Hepatocyte (in vitro differentiated cells): ENCODE data around the gene IRX1. TPM values are rescaled to one million over a fixed set of nuclear protein-coding genes. Genes with fewer than 3 reads are reported as not detected.

Experiments used
- DNase-seq: peaks from one replicate; pipeline ENCODE4 v3.0.0-alpha.2; 2016; ENCODE audit warnings: low spot score
- H2AFZ ChIP-seq: fragments of 200-600 bp; sonication (generic); 2 replicates; pipeline ENCODE4 v1.6.0; 2016; ENCODE audit warnings: antibody characterized with exemption, mild to moderate bottlenecking
- H3K27ac ChIP-seq: fragments of 200-600 bp; sonication (generic); 2 replicates; pipeline ENCODE4 v1.5.1; 2016; ENCODE audit warnings: mild to moderate bottlenecking
- H3K27me3 ChIP-seq: fragments of 200-600 bp; sonication (generic); 2 replicates; pipeline ENCODE4 v1.6.1; 2016
- H3K36me3 ChIP-seq: fragments of 200-600 bp; sonication (generic); replicated peaks from 2 replicates; pipeline ENCODE4 v1.5.1; 2016; ENCODE audit warnings: low read depth; ENCODE audit not compliant: insufficient read depth
- H3K4me1 ChIP-seq: fragments of 200-600 bp; sonication (generic); 2 replicates; pipeline ENCODE4 v1.5.1; 2016; ENCODE audit warnings: mild to moderate bottlenecking, moderate library complexity; ENCODE audit not compliant: insufficient read depth
- H3K4me2 ChIP-seq: fragments of 200-600 bp; sonication (generic); 2 replicates; pipeline ENCODE4 v1.6.0; 2016
- H3K4me3 ChIP-seq: fragments of 200-600 bp; sonication (generic); 2 replicates; pipeline ENCODE4 v1.5.1; 2016; ENCODE audit warnings: mild to moderate bottlenecking
- H3K79me2 ChIP-seq: fragments of 200-600 bp; sonication (generic); 2 replicates; pipeline ENCODE4 v1.6.0; 2017; ENCODE audit warnings: mild to moderate bottlenecking
- H3K9me2 ChIP-seq: fragments of 200-600 bp; sonication (generic); replicated peaks from 2 replicates; pipeline ENCODE4 v1.6.0; 2017; ENCODE audit warnings: mild to moderate bottlenecking; ENCODE audit not compliant: insufficient read depth
- H3K9me3 ChIP-seq: fragments of 200-600 bp; sonication (generic); 2 replicates; pipeline ENCODE4 v1.5.1; 2016; ENCODE audit warnings: low read depth, mild to moderate bottlenecking
- H4K20me1 ChIP-seq: fragments of 200-600 bp; sonication (generic); 2 replicates; pipeline ENCODE4 v1.6.0; 2016; ENCODE audit warnings: mild to moderate bottlenecking; ENCODE audit not compliant: insufficient read depth, poor library complexity, severe bottlenecking
- CTCF ChIP-seq: fragments of 200-600 bp; sonication (generic); IDR thresholded peaks from 2 replicates; pipeline ENCODE4 v1.5.1; 2016; ENCODE audit warnings: antibody characterized with exemption, mild to moderate bottlenecking; ENCODE audit not compliant: poor library complexity
- EZH2 ChIP-seq: fragments of 200-600 bp; sonication (generic); IDR thresholded peaks from 2 replicates; pipeline ENCODE4 v1.6.1; 2016; ENCODE audit warnings: antibody characterized with exemption, mild to moderate bottlenecking, borderline replicate concordance
- EZH2phosphoT487 ChIP-seq: fragments of 200-600 bp; sonication (generic); IDR thresholded peaks from one replicate; pipeline ENCODE4 v1.6.1; 2018; ENCODE audit warnings: antibody characterized with exemption, mild to moderate bottlenecking, low read depth, moderate library complexity; ENCODE audit not compliant: unreplicated experiment, severe bottlenecking
- WGBS: methylation state at CpG from one replicate; pipeline ENCODE4 v1.1.6; 2016; ENCODE audit warnings: low lambda C conversion rate; ENCODE audit errors: missing lambda C conversion rate; 5-methylcytosine and 5-hydroxymethylcytosine counted together
- polyA plus RNA-seq: library from polyadenylated mRNA; unstranded; fragments of >200 nt; fragmentation: Nextera tagmentation; extraction: Ambion mirVana; gene quantifications from 2 replicates; pipeline ENCODE4 v1.2.1, GENCODE V29; 2016
- total RNA-seq: library from RNA; depleted of rRNA; stranded (reverse); fragments of >200 nt; gene quantifications from 2 replicates; pipeline ENCODE4 v1.2.3, GENCODE V29; 2014

Gene IRX1
- total and polyA plus RNA-seq, 2 experiments from 2014 or later = 3.8 to 10.2 TPM

DNA sequence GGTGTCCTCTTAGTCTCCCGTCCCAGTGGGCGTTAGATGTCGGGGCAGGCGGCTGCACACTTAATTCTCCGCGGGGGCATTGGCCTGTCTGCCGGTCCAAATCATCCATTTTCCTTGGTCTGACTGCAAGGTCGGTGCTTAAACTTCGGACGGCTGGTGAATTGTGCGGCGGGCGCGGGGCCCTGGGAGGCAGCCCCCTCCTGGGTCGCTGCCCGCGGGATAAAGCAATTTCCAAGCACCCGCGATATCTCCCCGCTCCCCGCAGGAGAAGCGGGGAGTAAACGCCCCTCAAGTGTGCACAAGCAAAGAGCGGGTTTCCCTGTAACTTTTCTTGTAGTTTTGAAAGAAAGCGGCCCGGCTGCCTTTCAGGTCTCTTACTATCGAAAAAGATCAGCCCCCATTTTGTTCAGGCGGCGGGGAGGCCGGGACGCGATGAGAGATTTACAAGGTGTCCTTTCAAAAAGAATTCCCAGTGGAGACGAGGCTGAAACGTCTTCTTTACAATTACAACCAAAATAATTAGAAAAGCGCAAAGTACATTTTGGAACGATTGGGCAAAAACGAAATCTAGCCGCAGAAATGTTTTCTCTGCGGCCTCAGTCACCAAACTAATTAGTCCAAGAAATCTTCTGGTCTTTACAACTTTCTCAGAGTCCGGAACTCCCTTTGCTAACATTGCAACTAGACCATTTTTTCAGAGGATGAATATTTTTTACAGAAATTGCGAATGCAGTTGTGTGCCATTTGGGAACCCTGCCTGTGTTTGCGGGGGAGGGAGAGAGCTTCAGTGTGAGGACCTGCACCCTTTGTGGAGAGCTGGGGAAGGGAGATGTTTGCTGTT lies 1.8 kb downstream of the IRX1 start:
- Histone ChIP-seq H4K20me1 (no peaks in the 10 kb centered on the region), H3K36me3 (no peaks in the 10 kb centered on the region), H2AFZ (no peak overlapping the region), H3K79me2 (no peaks in the 10 kb centered on the region), H3K9me3 (no peaks in the 10 kb centered on the region), H3K27ac (no peak overlapping the region), H3K4me3 (no peak overlapping the region), H3K27me3 (peaks cover 93% of the 10 kb centered on the region), H3K4me2 (peak overlapping the region; percentile 57), H3K4me1 (peaks cover 17% of the 10 kb centered on the region), H3K9me2 (no peaks in the 10 kb centered on the region)
- WGBS = 3% methylated on average over 42 of the region's 42 CpGs
- no peak for DNase-seq
- TF ChIP-seq EZH2 = peak; percentile 89
- TF ChIP-seq EZH2phosphoT487 = peak; percentile 49
- TF ChIP-seq CTCF = no peak

DNA sequence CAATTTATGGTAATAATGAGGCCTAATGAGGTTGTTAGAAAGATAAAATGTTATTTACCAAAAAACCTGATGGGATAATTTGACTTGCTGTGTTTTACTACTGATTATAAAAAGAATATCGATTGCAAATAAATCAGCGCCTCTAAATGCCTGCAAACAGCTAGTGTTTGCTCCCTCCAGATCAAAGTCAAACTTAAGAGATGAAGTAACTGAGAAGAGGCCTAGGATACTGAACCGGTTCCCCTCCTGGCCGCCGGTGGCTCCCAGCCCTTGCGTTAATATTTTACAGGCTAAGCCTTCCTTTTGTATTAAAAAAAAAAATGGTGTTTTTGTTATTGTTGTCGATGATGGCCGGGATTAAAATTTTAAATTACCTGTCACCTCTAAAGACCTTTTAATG lies 2.6 kb downstream of the IRX1 start:
- Histone ChIP-seq H3K9me2 (no peaks in the 10 kb centered on the region), H2AFZ (no peak overlapping the region), H3K4me1 (peaks cover 21% of the 10 kb centered on the region), H3K4me3 (no peak overlapping the region), H3K27ac (no peak overlapping the region), H3K79me2 (no peaks in the 10 kb centered on the region), H4K20me1 (no peaks in the 10 kb centered on the region), H3K27me3 (peaks cover 93% of the 10 kb centered on the region), H3K36me3 (no peaks in the 10 kb centered on the region), H3K4me2 (peak overlapping the region; percentile 57), H3K9me3 (no peaks in the 10 kb centered on the region)
- no peak for DNase-seq
- WGBS = 11% methylated on average over 8 of the region's 8 CpGs
- TF ChIP-seq EZH2 (no peak), EZH2phosphoT487 (no peak), CTCF (no peak)

DNA sequence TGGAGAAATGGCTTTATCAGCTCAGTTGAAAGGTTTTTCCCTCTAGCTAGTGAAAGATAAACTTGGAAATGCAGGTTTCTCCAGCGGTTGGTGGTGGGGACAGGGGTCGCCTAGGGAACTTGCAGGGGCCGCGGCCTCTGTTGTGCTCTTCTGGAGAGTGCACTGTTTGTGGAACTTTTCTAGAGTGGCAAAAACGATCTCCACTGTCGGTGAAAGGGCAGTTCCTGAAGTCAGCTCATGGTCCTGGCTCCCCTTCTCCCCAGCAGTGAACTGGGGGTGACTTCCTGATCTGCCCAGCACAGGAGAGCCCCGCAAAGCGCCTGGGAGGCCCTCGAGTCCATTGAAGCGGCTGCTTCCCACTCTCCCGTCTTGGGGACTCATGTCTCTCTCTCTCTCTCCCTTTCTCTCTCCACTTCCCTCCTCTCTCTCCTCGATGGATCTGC lies 3.2 kb downstream of the IRX1 start:
- H4K20me1 ChIP-seq = no peaks in the 10 kb centered on the region
- WGBS = 9% methylated on average over 10 of the region's 12 CpGs
- H3K4me1 ChIP-seq = peaks cover 21% of the 10 kb centered on the region
- H2AFZ ChIP-seq = no peak overlapping the region
- DNase-seq = no peak
- no peak overlapping the region for H3K4me3 ChIP-seq
- peaks cover 93% of the 10 kb centered on the region for H3K27me3 ChIP-seq
- peak overlapping the region; percentile 57 for H3K4me2 ChIP-seq
- no peaks in the 10 kb centered on the region for H3K36me3 ChIP-seq
- no peak for TF ChIP-seq EZH2
- TF ChIP-seq CTCF = no peak
- no peak for TF ChIP-seq EZH2phosphoT487
- no peaks in the 10 kb centered on the region for H3K9me2 ChIP-seq
- no peak overlapping the region for H3K27ac ChIP-seq
- H3K9me3 ChIP-seq = no peaks in the 10 kb centered on the region
- H3K79me2 ChIP-seq = no peaks in the 10 kb centered on the region
